Body of pancreas (tissue), 4 donors: Measurements from ENCODE around the gene IGFALS. TPM values are rescaled to one million over a fixed set of nuclear protein-coding genes. Genes with fewer than 3 reads are reported as not detected.
A peak's percentile ranks its signal among the peaks of the same experiment; 100 is the strongest.

Experiments used
- ATAC-seq: fragments of 150-250 bp; one replicate; pipeline ENCODE4 v1.9.1; 2016
- DNase-seq, 4 donors: peaks; one replicate each; pipeline ENCODE4 v3.0.0-alpha.2; 2019
- H3K27ac ChIP-seq, 4 donors: fragments of 200-600 bp; sonication (generic); 1 replicate in 3 of 4; 2 replicates in 1 of 4; pipeline versions ENCODE4 v1.5.1 to v1.6.1; 2016 to 2019; ENCODE audit warnings: mild to moderate bottlenecking in 1 of 4, mixed read lengths in 1 of 4, moderate library complexity in 1 of 4
- H3K27me3 ChIP-seq, 2 donors: fragments of 200-600 bp; sonication (generic); one replicate each; pipeline ENCODE4 v1.6.0; 2016; ENCODE audit warnings: mild to moderate bottlenecking in 1 of 2
- H3K36me3 ChIP-seq, 2 donors: fragments of 200-600 bp; sonication (generic); replicated peaks in 1 of 2; 2 replicates each; pipeline ENCODE4 v1.5.1; 2016; ENCODE audit warnings: low read depth in 2 of 2; ENCODE audit not compliant: insufficient read depth in 1 of 2
- H3K4me1 ChIP-seq: fragments of 200-600 bp; sonication (generic); one replicate; pipeline ENCODE4 v1.6.0; 2016
- H3K4me3 ChIP-seq, 2 donors: fragments of 200-600 bp; sonication (generic); 1 replicate in 1 of 2; 2 replicates in 1 of 2; pipeline ENCODE4 v1.5.1; 2016 to 2019
- H3K9me3 ChIP-seq, 3 donors: fragments of 200-600 bp; sonication (generic); 1 replicate in 2 of 3; 2 replicates in 1 of 3; pipeline ENCODE4 v1.5.1; 2016
- CTCF ChIP-seq, 7 experiments: fragments of 450-650 bp in 4 of 7; fragments of 200-600 bp in 3 of 7; sonication (generic) in 3 of 7; IDR thresholded peaks; one replicate each; pipeline ENCODE4 v1.5.1; 2016 to 2019; ENCODE audit warnings: antibody characterized with exemption in 7 of 7
- POLR2A ChIP-seq, 3 donors: fragments of 450-650 bp; IDR thresholded peaks; one replicate each; pipeline ENCODE4 v1.6.1; 2016; ENCODE audit warnings: antibody characterized with exemption in 3 of 3, mild to moderate bottlenecking in 2 of 3
- WGBS, 2 donors: methylation state at CpG; one replicate each; pipeline ENCODE4 v1.1.5; 2017; 5-methylcytosine and 5-hydroxymethylcytosine counted together
- intact Hi-C: fragments of 100-400 bp; cut with DNase I; formaldehyde crosslinking; loops from one replicate; pipeline ENCODE4 v1.15.1; 2023
- total RNA-seq, 2 donors: library from RNA; depleted of rRNA; stranded (reverse); fragments of >200 nt; gene quantifications; one replicate each; pipeline ENCODE4 v1.1.0, GENCODE V29; 2016

The IGFALS gene
- total RNA-seq, 2 donors from 2014 or later, result 5.2 to 9.2 TPM

GRCh38 chr16:1785846-1786170, 7.7 kb downstream of the IGFALS start:
- Histone ChIP-seq H3K4me3 (no peak overlapping the region), H3K4me1 (peaks cover 36% of the 10 kb centered on the region), H3K27ac (no peak overlapping the region), H3K36me3 (peaks cover 0 to 6% of the 10 kb centered on the region in 2 donors), H3K9me3 (no peaks in the 10 kb centered on the region), H3K27me3 (no peaks in the 10 kb centered on the region)
- ATAC-seq, result no peak
- DNase-seq, result peak in 1 of 4 donors; percentile 8
- TF ChIP-seq CTCF (IDR thresholded peaks at IDR 0.05) (no peak), POLR2A (IDR thresholded peaks at IDR 0.05) (no peak)
- intact Hi-C loops, result no loop called here
- WGBS, 2 donors, result 88 to 94% methylated on average over 10 to 14 of the region's 14 CpGs

DNA sequence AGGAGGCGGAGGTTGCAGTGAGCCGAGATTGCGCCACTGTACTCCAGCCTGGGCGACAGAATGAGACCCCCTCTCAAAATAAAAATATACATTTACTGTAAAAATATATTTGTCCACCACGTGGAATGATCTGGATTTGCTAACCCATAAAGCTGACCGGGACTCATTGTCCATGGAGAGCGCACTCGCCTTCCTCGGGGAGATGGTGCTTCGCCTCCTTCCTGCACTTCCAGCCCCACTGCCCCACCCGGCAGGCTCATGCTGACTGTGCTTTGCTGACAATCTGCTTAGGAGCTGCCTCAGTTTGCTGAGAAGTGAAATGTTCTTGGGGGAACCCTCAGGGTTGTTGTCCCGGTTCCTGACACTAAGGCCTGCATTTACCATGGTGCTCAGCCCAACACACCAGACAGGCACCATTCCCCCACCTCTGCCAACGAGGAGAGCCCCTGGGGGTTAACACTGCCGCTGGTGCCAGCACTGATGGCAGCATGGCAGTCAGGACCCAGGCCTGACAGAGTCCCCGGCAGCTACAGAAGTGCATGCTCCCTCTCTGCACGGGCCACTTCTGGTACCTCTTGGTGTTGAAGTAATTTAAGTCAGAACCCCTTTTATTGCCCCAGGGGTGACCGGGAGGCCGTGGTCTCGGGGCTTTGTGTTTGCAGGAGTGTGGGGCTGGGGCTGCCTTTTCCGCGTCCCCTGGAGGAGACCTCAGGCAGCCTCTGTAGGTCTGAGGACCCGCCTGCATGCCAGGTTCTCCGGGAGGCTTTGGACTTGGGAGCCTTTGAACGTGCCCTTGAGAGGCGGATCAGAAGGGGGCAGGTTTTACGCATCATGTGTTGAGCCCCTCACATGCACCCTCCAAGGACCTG, 8.3 kb downstream of the IGFALS start:
- Histone ChIP-seq H3K4me3 (no peak overlapping the region), H3K27ac (no peak overlapping the region), H3K9me3 (no peaks in the 10 kb centered on the region), H3K27me3 (no peaks in the 10 kb centered on the region), H3K36me3 (peaks cover 0 to 6% of the 10 kb centered on the region in 2 donors), H3K4me1 (peaks cover 42% of the 10 kb centered on the region)
- 75 to 85% methylated on average over 19 to 26 of the region's 26 CpGs for WGBS, 2 donors
- ATAC-seq (no peak), DNase-seq (peak in 2 of 4 donors; percentile 6 to 9)
- TF ChIP-seq CTCF (IDR thresholded peaks at IDR 0.05) (no peak), POLR2A (IDR thresholded peaks at IDR 0.05) (no peak)
- intact Hi-C loops, result no loop called here

GRCh38 chr16:1782408-1783264, 10.9 kb downstream of the IGFALS start, which contains the start of the genes NUBP2 and SPSB3:
NUBP2 (plus strand) TSS chr16:1782960; CDS start chr16:1783021, 61 bp downstream.
SPSB3 (minus strand) TSS chr16:1782571; CDS start chr16:1781483, 1,088 bp downstream.
- peak within 1 kb of the TSS; percentile 70 to 77 for H3K4me3 ChIP-seq
- intact Hi-C loops, result no loop called here
- H3K27me3 ChIP-seq, result no peaks in the 10 kb centered on the region
- peaks cover 54% of the 10 kb centered on the region for H3K4me1 ChIP-seq
- no peaks in the 10 kb centered on the region for H3K9me3 ChIP-seq
- H3K36me3 ChIP-seq, result peaks cover 0 to 4% of the 10 kb centered on the region in 2 donors
- WGBS, 2 donors, result 0 to 1% methylated on average over 19 to 87 of the region's 102 CpGs
- peak within 1 kb of the TSS; percentile 84 to 95 (median 94) for H3K27ac ChIP-seq
- ATAC-seq (peak; percentile 94), DNase-seq (peak; percentile 100)
- TF ChIP-seq POLR2A (IDR thresholded peaks at IDR 0.05), result peak; percentile 43 to 62 (median 59)
- peak in 1 of 7 experiments; percentile 3 for TF ChIP-seq CTCF (IDR thresholded peaks at IDR 0.05)

DNA sequence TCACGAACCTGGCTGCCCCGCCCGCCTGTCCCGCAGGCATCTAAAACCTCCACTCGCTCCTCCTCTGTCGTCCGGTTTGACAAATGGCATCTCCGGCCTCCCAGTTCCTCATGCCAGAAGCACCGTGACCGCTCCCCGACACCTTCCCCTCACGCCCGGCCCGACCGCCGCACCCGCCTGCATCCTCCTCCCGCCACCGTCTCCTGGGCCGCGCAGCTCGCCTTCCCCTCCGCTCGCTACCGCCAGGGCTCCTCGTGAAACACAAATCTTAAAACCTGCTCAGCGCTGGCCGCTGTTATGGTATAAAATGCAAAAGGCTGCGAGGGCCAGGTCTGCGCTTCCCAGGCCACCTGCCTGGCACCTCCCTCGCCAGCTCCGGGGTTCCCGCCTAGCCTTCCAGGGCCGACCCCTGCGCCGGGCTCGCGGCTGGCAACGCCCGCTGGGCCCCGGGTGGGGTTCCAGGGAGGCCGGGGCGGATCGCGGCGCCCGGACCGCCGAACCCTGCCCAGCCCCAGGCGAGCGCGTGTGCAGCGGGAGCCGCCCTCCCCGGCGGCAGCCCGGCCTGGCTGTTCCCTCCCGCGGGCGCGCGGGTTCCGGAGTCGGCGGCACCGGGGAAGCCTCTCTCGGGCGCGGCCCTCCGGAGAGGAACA, 11.6 kb downstream of the IGFALS start:
- ATAC-seq, result peak; percentile 2
- H3K36me3 ChIP-seq, result peaks cover 4 to 9% of the 10 kb centered on the region in 2 donors
- intact Hi-C loops, result no loop called here
- WGBS, 2 donors, result 1% methylated on average over 26 to 70 of the region's 70 CpGs
- no peaks in the 10 kb centered on the region for H3K9me3 ChIP-seq
- peaks cover 54% of the 10 kb centered on the region for H3K4me1 ChIP-seq
- peak in 2 of 3 donors; percentile 21 to 81 for TF ChIP-seq POLR2A (IDR thresholded peaks at IDR 0.05)
- TF ChIP-seq CTCF (IDR thresholded peaks at IDR 0.05), result peak in 3 of 7 experiments; percentile 10 to 42 (median 20)
- peak in 3 of 4 donors; percentile 37 to 49 (median 48) for DNase-seq
- peak overlapping the region; percentile 84 to 95 (median 94) for H3K27ac ChIP-seq
- H3K4me3 ChIP-seq, result peak overlapping the region; percentile 57 to 77
- H3K27me3 ChIP-seq, result no peaks in the 10 kb centered on the region
